SJCRH30 (cell line): Measurements from ENCODE around the gene C8G. TPM values are rescaled to one million over a fixed set of nuclear protein-coding genes. Genes with fewer than 3 reads are reported as not detected.

Experiments
- DNase-seq, 2 experiments: peaks; one replicate each; pipeline ENCODE4 v3.0.0-alpha.2; 2015 to 2020
- H3K27ac ChIP-seq: fragments of 250-450 bp; sonication (Bioruptor Pico); 2 replicates; pipeline ENCODE4 v1.5.1; 2020; ENCODE audit warnings: mild to moderate bottlenecking, moderate library complexity
- H3K27me3 ChIP-seq: fragments of 250-450 bp; sonication (Bioruptor Pico); 2 replicates; pipeline ENCODE4 v1.5.1; 2020; ENCODE audit warnings: mild to moderate bottlenecking, moderate library complexity
- H3K36me3 ChIP-seq: fragments of 250-450 bp; sonication (Bioruptor Pico); 2 replicates; pipeline ENCODE4 v1.5.1; 2020; ENCODE audit warnings: mild to moderate bottlenecking, moderate library complexity
- H3K4me1 ChIP-seq: fragments of 250-450 bp; sonication (Bioruptor Pico); 2 replicates; pipeline ENCODE4 v1.5.1; 2020; ENCODE audit warnings: mild to moderate bottlenecking, moderate library complexity
- H3K4me3 ChIP-seq: fragments of 250-450 bp; sonication (Bioruptor Pico); 2 replicates; pipeline ENCODE4 v1.5.1; 2020; ENCODE audit warnings: mild to moderate bottlenecking, moderate library complexity
- H3K9me3 ChIP-seq: fragments of 250-450 bp; sonication (Bioruptor Pico); replicated peaks from 2 replicates; pipeline ENCODE4 v1.5.1; 2020; ENCODE audit warnings: mild to moderate bottlenecking, moderate library complexity
- total RNA-seq: library from RNA; depleted of rRNA; stranded (reverse); fragments of >200 nt; shearing (Covaris generic); gene quantifications from 2 replicates; pipeline ENCODE4 v1.2.3, GENCODE V29; 2014

Gene C8G
- total RNA-seq, 1 experiment from 2014 or later = not detected

- H3K36me3 ChIP-seq = no peaks in the 10 kb centered on the region
- H3K27ac ChIP-seq = no peak overlapping the region
- H3K4me3 ChIP-seq = no peak overlapping the region
- peaks cover 3% of the 10 kb centered on the region; the same call in 1 of the 2 replicates for H3K4me1 ChIP-seq
- peaks cover 49% of the 10 kb centered on the region for H3K27me3 ChIP-seq
- no peaks in the 10 kb centered on the region for H3K9me3 ChIP-seq
- no peak for DNase-seq
Observed at GRCh38 chr9:136960212-136960937, 15.3 kb downstream of the C8G start.

- Histone ChIP-seq H3K27me3 (peaks cover 51% of the 10 kb centered on the region), H3K36me3 (no peaks in the 10 kb centered on the region), H3K4me3 (no peak overlapping the region), H3K27ac (no peak overlapping the region), H3K9me3 (no peaks in the 10 kb centered on the region), H3K4me1 (peaks cover 3% of the 10 kb centered on the region; the same call in 1 of the 2 replicates)
- DNase-seq = no peak
Observed at GRCh38 chr9:136960938-136961275, 15.9 kb downstream of the C8G start.

GRCh38 chr9:136961279-136962065 is 16.4 kb downstream of the C8G start:
- no peak overlapping the region for H3K27ac ChIP-seq
- peaks cover 3% of the 10 kb centered on the region; the same call in 1 of the 2 replicates for H3K4me1 ChIP-seq
- no peaks in the 10 kb centered on the region for H3K36me3 ChIP-seq
- no peak for DNase-seq
- H3K27me3 ChIP-seq = peaks cover 55% of the 10 kb centered on the region
- H3K4me3 ChIP-seq = no peak overlapping the region
- H3K9me3 ChIP-seq = no peaks in the 10 kb centered on the region

GRCh38 chr9:136962163-136962562 is 17.1 kb downstream of the C8G start:
- no peaks in the 10 kb centered on the region for H3K9me3 ChIP-seq
- no peak overlapping the region for H3K27ac ChIP-seq
- H3K4me1 ChIP-seq = peaks cover 3% of the 10 kb centered on the region; the same call in 1 of the 2 replicates
- peaks cover 58% of the 10 kb centered on the region for H3K27me3 ChIP-seq
- DNase-seq = no peak
- H3K4me3 ChIP-seq = no peak overlapping the region
- no peaks in the 10 kb centered on the region for H3K36me3 ChIP-seq

- no peaks in the 10 kb centered on the region for H3K9me3 ChIP-seq
- H3K4me3 ChIP-seq = no peak overlapping the region
- no peaks in the 10 kb centered on the region for H3K36me3 ChIP-seq
- peaks cover 61% of the 10 kb centered on the region for H3K27me3 ChIP-seq
- peaks cover 3% of the 10 kb centered on the region; the same call in 1 of the 2 replicates for H3K4me1 ChIP-seq
- no peak for DNase-seq
- no peak overlapping the region for H3K27ac ChIP-seq
Observed at GRCh38 chr9:136962701-136963248, 17.7 kb downstream of the C8G start.

- peaks cover 3% of the 10 kb centered on the region; the same call in 1 of the 2 replicates for H3K4me1 ChIP-seq
- peaks cover 67% of the 10 kb centered on the region for H3K27me3 ChIP-seq
- H3K27ac ChIP-seq = no peak overlapping the region
- H3K4me3 ChIP-seq = no peak overlapping the region
- no peak for DNase-seq
- H3K36me3 ChIP-seq = no peaks in the 10 kb centered on the region
- no peaks in the 10 kb centered on the region for H3K9me3 ChIP-seq
Observed at GRCh38 chr9:136963341-136963740, 18.3 kb downstream of the C8G start.

- no peak for DNase-seq
- H3K9me3 ChIP-seq = no peaks in the 10 kb centered on the region
Observed at GRCh38 chr9:136963751-136964150, 18.7 kb downstream of the C8G start.

GRCh38 chr9:136964171-136964689 is 19.2 kb downstream of the C8G start:
- H3K4me1 ChIP-seq = peaks cover 3% of the 10 kb centered on the region; the same call in 1 of the 2 replicates
- H3K27ac ChIP-seq = no peak overlapping the region
- peaks cover 66% of the 10 kb centered on the region for H3K27me3 ChIP-seq
- H3K4me3 ChIP-seq = no peak overlapping the region
- H3K36me3 ChIP-seq = no peaks in the 10 kb centered on the region
- no peaks in the 10 kb centered on the region for H3K9me3 ChIP-seq
- DNase-seq = no peak

More at GRCh38 chr9:136963751-136964150, 18.7 kb downstream of the C8G start:
- no peak overlapping the region for H3K27ac ChIP-seq
- H3K4me1 ChIP-seq = peaks cover 3% of the 10 kb centered on the region; the same call in 1 of the 2 replicates
- H3K4me3 ChIP-seq = no peak overlapping the region
- H3K27me3 ChIP-seq = peaks cover 68% of the 10 kb centered on the region
- H3K36me3 ChIP-seq = no peaks in the 10 kb centered on the region

- Histone ChIP-seq H3K4me1 (peaks cover 3% of the 10 kb centered on the region; the same call in 1 of the 2 replicates), H3K9me3 (no peaks in the 10 kb centered on the region), H3K27me3 (peaks cover 63% of the 10 kb centered on the region), H3K27ac (no peak overlapping the region), H3K4me3 (no peak overlapping the region), H3K36me3 (no peaks in the 10 kb centered on the region)
- DNase-seq = no peak
Observed at GRCh38 chr9:136964833-136965422, 19.9 kb downstream of the C8G start.

GRCh38 chr9:136965771-136966484 is 20.9 kb downstream of the C8G start:
- H3K27me3 ChIP-seq = peaks cover 65% of the 10 kb centered on the region
- H3K27ac ChIP-seq = no peak overlapping the region
- H3K9me3 ChIP-seq = no peaks in the 10 kb centered on the region
- H3K36me3 ChIP-seq = no peaks in the 10 kb centered on the region
- no peak for DNase-seq
- H3K4me1 ChIP-seq = peaks cover 3% of the 10 kb centered on the region; the same call in 1 of the 2 replicates
- no peak overlapping the region for H3K4me3 ChIP-seq

GRCh38 chr9:136968333-136969127 is 23.5 kb downstream of the C8G start:
- no peak overlapping the region for H3K27ac ChIP-seq
- H3K4me3 ChIP-seq = no peak overlapping the region
- peaks cover 72% of the 10 kb centered on the region for H3K27me3 ChIP-seq
- DNase-seq = no peak
- H3K4me1 ChIP-seq = no peaks in the 10 kb centered on the region
- H3K9me3 ChIP-seq = no peaks in the 10 kb centered on the region
- H3K36me3 ChIP-seq = no peaks in the 10 kb centered on the region

GRCh38 chr9:136969150-136969549 is 24.1 kb downstream of the C8G start:
- Histone ChIP-seq H3K27me3 (peaks cover 67% of the 10 kb centered on the region), H3K4me3 (no peak overlapping the region), H3K27ac (no peak overlapping the region), H3K4me1 (no peaks in the 10 kb centered on the region), H3K36me3 (no peaks in the 10 kb centered on the region), H3K9me3 (no peaks in the 10 kb centered on the region)
- DNase-seq = no peak

- Histone ChIP-seq H3K4me1 (no peaks in the 10 kb centered on the region), H3K4me3 (no peak overlapping the region), H3K9me3 (no peaks in the 10 kb centered on the region), H3K27ac (no peak overlapping the region), H3K27me3 (peaks cover 61% of the 10 kb centered on the region), H3K36me3 (no peaks in the 10 kb centered on the region)
- no peak for DNase-seq
Observed at GRCh38 chr9:136969774-136970173, 24.7 kb downstream of the C8G start.
